Measurements from ENCODE around the gene DBN1.
A peak's percentile ranks its signal among the peaks of the same experiment; 100 is the strongest.

Gene DBN1

GRCh38 chr5:177473443-177474001, at the start of gene DBN1:
DBN1 (minus strand) TSS chr5:177473634; CDS start chr5:177473521, 113 bp downstream.
- DNase-seq (ENCODE audit: low read depth): peak; percentile 78

GRCh38 chr5:177520916-177521513, 47.6 kb upstream of the DBN1 start:
- no peak for DNase-seq (ENCODE audit: low read depth)

DNA sequence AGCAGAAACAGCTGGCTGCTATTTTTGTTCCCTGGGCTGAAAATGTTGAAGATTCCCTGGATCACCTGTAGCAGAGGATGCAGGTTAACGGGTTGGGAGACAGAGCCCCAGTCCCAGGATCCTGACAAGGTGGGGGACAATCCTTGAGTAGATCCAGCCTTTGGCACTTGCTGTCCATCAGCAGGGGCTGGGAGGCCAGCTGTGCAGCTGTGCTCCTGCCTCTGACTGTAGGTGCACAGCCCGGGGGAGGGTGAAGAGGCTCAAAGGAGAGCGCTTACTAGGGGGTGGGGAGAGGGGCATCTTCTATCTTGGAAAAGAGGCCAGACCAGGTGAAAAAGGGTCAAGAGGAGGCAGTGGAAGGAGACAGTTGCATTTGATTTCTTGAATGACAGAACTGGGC, 46.8 kb upstream of the DBN1 start:
- no peak for DNase-seq (ENCODE audit: low read depth)

DNA sequence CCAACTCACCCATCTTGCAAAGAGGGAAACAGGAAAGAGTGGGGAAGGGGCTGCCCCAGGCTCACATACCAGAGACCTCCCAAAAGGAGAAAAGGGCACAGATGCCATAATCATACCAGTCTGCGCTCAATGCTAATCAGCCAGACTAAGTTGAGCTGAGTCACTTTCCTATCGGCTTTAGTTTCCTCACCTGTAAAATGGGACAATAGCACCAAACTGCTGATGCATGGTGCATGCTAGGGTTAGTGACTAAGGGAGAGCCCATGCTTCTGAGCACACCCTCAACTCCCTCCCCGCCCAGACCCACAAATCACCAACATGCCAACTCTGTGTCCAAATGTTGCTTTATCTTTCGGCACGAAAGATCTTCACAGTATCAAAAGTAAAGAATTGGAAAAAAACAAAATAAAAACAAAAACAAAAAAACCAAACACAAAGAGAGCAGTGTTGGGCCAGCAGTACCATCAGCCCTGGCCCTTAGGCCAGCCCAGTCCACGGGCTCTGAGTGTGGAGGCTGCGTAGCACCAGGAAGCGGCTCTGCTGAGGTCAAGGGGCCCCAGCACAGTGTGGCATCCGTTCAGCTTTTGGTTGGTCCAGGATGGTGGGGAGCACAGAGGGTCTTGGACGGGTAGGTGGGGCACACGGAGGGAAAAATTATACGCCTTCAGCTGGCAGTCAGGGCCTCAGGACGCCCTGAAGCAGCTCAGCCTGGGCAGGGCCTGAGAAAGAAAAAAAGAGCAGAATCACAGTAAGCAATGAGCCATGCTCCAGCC, 46.2 kb upstream of the DBN1 start:
- no peak for DNase-seq (ENCODE audit: low read depth)

DNA sequence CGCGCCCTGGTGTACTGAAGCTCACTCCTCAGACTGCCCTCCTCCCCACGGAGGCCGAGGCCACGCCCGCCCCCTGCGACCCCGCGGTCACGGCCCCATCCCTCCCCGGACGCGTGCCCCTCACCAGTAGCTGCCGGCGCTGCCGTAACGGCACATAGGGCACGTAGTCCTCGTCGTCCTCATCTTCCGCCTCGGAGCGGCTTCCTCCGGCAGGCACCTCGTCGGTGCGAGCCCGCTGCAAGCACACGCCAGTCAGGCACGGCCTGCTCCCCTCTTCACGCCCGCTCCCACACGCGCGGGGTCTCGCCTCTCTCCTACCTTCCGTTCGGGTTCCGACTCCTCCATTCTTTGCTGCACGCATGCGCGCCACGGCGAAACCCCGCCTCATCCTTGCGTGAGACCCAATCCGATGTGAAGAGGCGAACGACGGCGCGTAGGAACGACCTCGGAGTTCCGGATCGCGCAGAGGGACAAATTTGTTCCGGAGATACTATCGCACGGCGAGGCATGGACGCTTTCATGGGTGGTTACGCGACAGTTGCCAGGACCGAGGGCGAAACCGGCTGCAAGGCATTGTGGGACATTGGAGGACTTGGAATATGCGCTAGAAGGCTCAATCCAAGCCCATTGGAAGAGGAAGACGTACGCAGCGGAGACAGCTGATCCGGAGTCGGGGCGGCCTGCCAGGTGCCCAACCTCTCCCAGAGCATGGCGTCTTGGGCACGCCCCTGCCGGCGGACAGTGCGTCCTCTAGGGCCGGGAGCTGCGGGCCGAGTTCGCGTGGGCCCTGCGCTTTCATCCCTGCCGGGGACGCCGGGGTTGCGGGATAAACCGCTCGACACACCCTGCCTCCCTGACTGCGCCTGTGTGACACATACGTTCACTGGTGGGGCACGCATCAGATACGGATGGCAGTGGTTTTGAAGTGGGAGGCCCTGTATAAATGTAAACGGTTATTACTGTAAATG, 43.5 kb upstream of the DBN1 start, which contains the start of gene DDX41:
Gene DDX41, minus strand, starts transcription at position 361 of the 968 bp plus-strand sequence. Its CDS starts 16 bp downstream, at position 345.
- DNase-seq (ENCODE audit: low read depth): peak; percentile 100

DNA sequence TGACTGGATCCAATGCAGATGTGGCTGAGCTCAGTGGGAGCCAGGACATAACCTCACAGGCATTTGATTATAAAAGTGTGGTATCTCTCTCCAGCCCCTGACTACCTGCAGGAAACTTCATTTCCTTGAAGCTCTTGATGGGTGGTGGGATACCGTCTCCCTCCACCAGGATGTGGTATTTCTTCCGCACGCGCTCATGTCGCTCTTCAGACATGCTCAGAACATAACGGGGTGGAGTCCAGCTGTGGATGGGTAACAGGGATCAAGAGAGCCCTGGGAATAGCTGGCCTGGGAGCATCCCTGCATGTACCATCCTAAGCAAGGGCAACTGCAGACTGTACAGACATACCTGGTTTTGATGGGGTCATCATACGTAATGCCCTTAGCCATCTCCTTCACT, 42.1 kb upstream of the DBN1 start:
- DNase-seq (ENCODE audit: low read depth): no peak

DNA sequence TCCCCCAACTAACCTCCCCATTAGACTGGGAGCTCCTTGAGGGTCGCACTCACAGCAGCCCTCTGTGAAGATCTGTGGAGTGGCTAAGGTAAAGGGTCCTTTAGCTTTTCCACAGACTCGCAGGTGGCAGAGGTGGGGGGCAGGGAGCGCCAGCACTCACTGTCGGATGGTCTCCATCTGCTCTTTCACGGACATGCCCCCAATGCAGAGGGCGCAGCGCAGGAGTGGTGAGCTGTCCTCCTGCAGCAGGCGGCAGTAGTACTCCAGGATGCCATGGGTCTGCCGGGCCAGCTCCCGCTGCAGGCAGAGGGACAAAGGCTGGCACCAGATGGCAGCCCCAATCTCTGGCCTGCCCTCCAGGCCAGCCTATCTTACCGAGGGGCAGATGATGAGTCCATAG, 41.1 kb upstream of the DBN1 start:
- no peak for DNase-seq (ENCODE audit: low read depth)

- no peak for DNase-seq (ENCODE audit: low read depth)
Observed at GRCh38 chr5:177513500-177513899, 40.1 kb upstream of the DBN1 start.

DNA sequence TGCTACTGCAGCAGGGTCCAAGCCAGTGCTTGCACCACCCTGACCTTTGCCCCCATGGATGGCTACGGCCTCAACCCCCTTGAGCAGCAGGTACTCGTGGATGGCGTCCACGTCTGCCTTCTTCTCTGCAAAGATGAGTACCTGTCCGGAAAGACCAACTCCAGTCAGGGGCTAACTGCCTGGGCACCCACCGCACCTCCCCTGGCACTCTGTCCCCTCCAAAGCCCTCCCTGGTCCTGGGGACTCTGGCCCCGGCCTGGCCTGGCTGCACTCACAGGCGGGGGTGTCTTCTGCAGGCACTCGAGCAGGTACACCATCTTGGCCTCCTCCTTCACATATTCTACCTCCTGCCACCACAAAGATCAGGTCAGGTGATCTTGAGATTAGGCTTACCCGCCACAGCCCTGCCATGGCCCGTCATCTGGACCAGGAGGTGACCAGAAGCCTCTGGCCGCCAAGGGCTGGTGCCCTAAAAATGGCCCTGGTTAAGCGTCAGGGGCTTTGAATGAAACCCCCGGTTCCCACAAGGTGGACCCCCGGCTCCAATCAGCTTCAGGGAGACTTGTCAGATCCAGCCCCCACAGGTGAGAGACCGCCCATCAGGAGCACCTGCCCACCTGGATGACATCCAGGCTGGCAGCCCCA, 39.4 kb upstream of the DBN1 start:
- DNase-seq (ENCODE audit: low read depth): no peak

DNA sequence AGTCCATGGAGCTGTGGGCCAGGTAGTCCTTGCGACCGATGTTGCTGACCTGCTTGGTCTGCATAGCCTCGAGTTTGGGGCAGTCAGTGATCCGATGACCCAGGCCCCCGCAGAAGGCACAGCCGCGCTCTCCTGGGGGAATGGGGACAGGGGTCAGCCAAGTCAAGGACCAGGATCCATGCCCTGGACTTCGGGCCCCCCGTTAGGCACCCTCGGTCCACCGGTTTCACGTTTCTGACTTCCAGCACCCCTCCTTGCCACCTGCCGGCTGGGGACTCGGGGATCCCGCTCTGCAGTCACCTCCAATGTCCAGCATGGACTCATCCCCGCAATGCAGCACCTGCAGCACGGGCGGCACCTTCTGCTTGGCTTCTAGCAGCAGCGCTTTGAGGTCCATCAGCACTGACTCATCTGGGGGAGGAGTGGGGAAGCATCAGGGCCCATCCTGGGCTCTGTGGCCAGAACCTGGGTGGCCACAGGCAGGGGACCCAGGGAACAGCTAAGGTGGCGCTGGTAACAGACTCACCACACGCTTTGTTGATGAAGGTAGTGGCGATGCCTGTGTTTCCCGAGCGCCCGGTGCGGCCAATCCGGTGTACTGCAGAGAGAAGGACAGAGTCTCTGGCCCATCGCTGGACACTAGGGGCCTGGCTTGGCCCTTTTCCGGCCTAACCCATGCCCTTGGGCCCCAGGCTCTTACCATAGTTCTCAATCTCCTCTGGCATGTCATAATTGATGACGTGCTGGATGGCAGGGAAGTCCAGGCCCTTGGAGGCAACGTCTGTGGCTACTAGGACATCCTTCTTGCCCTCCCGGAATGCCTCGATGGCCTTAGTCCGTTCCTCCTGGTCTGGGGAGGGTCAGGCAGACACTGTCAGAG, 38.6 kb upstream of the DBN1 start:
- DNase-seq (ENCODE audit: low read depth): no peak

- DNase-seq (ENCODE audit: low read depth): no peak
Observed at GRCh38 chr5:177511181-177511580, 37.7 kb upstream of the DBN1 start.

- no peak for DNase-seq (ENCODE audit: low read depth)
Observed at GRCh38 chr5:177510567-177511053, 37.2 kb upstream of the DBN1 start.

DNA sequence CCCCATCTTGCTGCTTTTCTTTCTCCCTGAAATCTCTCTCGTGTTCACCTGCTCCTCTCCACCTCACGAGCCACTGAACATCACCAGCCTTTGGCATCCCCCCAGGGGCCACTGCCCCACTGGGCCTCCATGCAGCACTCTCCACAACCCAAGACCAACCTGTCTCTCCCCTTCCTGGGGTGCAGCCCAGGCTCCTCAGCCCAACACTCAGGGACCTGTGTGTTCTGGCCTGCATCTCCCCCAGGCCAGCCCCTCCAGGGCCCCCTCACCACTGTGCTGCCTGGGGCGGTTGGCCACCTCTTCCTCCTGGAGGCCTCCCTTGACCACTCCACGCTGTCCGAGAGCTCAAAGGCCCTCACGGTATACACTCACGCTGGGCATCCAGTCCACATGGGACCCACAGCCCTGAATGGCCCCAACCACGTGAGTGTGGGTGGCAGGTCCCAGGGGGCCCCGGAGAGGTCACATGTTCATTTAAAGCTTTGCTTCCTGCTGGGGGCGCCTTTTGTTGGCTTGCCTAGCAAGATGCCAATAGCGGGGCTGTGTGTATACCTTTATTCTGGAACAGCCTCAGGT, 36.6 kb upstream of the DBN1 start:
- no peak for DNase-seq (ENCODE audit: low read depth)

DNA sequence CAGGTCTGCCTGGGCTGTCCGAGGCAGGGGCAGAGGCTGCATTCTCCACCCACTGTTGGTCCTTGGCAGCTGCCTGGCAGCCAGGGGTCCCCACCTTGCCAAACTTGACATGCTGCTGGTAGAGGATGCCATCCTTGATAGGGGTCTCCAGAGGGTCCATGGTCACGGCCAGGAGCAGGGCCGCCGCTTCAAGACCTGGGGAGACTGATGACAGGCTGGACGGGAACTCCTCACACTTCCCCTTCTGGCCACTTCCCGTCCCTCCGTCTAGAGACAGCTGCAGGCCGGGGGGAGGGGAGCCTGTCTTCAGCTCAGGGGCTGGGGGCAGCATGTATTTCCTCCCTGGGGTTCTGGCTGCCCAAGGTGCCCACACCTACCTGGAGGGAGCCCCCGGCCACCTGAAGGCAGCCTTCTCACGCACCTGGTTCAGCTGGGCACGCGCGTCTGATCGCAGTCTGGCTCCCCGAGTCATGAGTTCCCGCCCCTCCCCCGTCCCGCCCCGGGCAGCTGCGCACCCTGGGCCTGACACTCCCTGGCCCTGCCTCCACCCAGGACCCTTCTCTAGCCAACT, 36.0 kb upstream of the DBN1 start, which contains the start of gene DOK3:
Gene DOK3, minus strand, starts transcription at position 446 of the 571 bp plus-strand sequence. Its CDS starts 286 bp downstream, at position 160.
- no peak for DNase-seq (ENCODE audit: low read depth)

- no peak for DNase-seq (ENCODE audit: low read depth)
Observed at GRCh38 chr5:177508837-177509236, 35.4 kb upstream of the DBN1 start.

DNA sequence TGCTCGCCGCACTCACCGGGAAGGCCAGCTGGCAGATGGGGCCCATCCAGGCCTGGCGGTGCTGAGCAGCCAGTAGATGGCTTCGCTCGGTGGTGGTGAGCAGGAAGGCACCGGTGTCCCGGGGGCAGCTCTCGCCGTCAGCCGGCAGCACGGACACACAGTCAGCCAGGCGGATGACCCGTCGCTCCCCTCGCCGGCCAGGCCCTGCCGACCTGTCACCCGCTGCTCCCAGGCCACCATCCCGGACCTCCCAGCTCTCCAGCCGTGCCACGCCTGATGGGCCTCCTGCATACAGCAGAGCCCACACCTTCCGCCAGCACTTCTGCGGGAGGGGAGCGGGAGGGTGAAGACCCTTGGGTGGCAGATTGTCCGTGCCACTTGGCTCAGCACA, 34.8 kb upstream of the DBN1 start:
- DNase-seq (ENCODE audit: low read depth): no peak

- no peak for DNase-seq (ENCODE audit: low read depth)
Observed at GRCh38 chr5:177507596-177508220, 34.3 kb upstream of the DBN1 start.

GRCh38 chr5:177507165-177507564, 33.7 kb upstream of the DBN1 start:
- peak; percentile 22 for DNase-seq (ENCODE audit: low read depth)

- DNase-seq (ENCODE audit: low read depth): no peak
Observed at GRCh38 chr5:177505075-177505474, 31.6 kb upstream of the DBN1 start.
